NCI-H446 (cell line): ENCODE results near the gene ZNF215.
A peak's percentile ranks its signal among the peaks of the same experiment; 100 is the strongest.
"Not testable (repeated sequence)": the region's sequence is repeated elsewhere in the genome, so short reads cannot be mapped to it uniquely, and the experiment has no call there.

ENCODE experiments used
- DNase-seq, 2 experiments: peaks; one replicate each; lab custom pipeline; 2025; lab: John Stamatoyannopoulos, UW

The ZNF215 gene

DNA sequence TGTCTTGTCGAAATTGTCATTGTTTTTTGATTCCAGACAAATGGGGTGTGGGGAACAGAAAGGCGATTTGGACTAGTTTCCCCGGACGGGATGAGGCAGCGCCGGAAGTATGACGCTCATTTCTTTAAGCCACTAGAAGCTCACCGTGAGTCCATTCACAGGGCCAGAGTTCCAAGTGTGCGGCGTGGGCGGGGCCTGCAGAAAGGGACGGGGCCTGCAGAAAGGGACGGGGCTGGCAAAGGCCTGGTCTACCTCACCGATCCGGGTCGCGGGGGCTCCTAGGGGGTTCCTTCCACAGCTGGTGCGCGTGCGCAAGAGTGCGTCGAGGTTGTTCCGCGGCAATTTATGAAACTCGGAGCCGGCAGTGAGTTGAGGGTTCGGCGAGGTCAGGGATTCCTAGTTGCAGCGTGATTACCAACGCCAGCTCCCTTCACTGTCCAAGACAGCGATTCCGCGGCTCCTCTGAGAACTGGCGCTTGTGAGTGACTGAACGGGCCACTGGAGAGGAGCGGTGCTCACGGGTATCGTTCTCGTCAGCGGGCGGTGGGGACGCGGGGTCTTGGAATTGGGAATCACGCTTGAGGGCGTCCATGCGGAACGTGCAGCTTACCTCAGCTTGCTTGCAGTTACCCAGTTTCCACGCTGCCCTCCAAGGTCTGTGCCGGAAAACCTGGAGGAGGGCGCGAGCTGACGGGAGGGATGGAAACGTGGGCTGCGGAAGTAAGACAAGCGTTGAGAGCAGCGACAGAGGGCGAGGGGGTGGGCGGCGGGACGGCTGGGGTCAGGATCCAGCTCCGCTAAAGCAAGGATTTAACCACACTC, at the start of gene ZNF215:
Gene ZNF215, plus strand, starts transcription at position 219 of the 822 bp plus-strand sequence. CDS start 5,847 bp downstream, outside the sequence.
- DNase-seq, result no peak

DNA sequence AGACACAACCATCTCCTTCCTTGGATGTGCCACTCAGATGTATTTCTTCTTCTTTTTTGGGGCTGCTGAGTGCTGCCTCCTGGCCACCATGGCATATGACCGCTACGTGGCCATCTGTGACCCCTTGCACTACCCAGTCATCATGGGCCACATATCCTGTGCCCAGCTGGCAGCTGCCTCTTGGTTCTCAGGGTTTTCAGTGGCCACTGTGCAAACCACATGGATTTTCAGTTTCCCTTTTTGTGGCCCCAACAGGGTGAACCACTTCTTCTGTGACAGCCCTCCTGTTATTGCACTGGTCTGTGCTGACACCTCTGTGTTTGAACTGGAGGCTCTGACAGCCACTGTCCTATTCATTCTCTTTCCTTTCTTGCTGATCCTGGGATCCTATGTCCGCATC, 49.3 kb upstream of the ZNF215 start:
- no peak for DNase-seq

DNA sequence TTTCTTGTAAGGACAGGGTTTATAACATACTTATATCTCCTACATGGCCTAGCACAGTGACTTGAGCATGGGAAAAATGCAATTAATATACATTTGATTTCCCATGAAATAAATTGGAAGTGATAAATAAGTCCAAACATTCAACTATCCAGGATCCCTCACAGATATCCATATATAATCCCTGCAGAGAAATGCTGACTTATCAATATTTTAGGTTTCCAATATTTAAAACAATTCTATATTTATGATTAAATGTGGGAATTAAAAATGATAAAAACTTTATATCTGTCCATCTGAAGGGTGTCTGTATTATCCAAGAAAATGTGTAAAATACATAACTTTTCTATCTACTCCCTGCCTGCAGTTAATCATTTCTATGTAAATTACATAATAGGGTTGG, 43.5 kb upstream of the ZNF215 start:
- no peak for DNase-seq

DNA sequence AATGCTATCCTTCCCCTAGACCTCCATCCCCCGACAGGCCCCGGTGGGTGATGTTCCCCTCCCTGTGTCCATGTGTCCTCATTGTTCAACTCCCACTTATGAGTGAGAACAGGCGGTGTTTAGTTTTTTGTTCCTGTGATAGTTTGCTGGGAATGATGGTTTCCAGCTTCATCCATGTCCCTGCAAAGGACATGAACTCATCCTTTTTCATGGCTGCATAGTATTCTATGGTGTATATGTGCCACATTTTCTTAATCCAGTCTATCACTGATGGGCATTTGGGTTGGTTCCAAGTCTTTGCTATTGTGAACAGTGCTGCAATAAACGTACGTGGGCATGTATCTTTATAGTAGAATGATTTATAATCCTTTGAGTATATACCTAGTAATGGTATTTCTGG, 38.5 kb upstream of the ZNF215 start:
- DNase-seq, result not testable (repeated sequence)

DNA sequence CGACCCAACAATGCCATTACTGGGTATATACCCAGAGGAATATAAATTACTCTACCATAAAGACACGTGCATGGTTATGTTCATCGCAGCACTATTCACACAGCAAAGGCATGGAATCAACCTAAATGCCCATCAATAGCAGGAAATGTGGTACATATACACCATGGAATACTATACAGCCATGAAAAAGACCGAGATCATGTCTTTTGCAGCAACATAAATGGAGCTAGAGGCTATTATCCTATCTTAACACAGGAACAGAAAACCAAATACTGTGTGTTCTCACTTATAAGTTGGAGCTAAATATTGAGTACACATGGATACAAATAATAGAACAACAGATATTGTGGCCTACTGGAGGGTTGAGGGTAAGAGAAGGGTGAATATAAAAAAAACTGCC, 37.4 kb upstream of the ZNF215 start:
- no peak for DNase-seq

DNA sequence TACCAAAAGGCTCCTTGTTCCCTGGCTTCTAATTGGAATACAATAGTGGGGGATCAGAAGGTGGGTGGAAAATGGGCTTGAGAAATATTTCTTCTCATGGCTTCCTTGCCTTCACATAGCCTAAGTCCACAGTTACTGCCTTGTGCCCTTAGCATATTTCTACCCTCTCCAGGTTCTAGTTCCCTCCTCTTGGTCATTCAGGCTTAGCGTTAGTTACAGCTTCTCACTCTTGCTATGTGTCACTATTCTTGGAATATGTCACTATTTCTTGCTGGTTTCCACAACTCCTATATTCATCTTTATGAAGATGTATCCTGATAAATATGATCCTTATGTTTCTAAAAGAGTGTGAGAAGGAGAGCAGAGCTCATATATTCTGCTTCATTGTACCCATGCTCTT, 36.4 kb upstream of the ZNF215 start:
- DNase-seq, result no peak

DNA sequence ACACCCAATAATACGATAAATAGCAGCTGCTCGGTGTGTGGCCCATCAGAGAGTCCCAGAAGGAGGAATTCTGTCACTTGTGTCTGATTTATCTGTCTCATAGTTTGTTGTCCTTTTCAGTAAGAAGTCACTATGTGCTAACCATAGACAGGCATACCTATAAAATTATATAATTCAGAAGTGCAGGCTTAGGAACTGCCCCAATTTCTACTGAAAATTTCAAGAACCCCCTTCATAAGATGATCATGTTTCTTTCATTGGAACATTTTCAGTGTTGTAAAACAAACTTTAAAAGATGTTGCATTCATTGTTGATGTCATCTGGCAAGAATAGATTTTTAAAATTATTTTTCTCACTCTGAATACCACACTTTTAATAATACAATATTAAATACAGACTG, 33.8 kb upstream of the ZNF215 start, which contains the start of gene OR2D2:
Gene OR2D2, minus strand, starts transcription at position 101 of the 400 bp plus-strand sequence. Its CDS starts 0 bp downstream, at position 101.
- DNase-seq, result no peak

DNA sequence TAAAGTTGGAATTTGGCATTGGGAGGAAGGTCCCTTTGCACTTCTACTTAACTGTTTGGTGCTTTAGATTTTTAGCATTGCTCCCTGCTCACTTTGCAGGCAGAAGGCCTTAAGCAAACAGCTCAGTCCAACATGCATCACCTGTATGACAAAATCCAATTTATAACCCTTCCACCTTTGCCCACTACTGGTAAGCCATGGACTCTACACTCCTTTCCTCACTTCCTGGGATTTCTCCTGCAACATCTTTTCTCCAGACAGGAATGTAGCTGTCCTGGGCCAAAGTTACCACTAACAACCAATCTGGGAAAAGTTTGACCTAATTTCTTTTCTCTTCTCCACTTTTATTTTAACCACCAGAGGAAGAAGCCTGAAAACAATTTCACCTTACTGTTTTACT, 32.1 kb upstream of the ZNF215 start:
- DNase-seq, result no peak

DNA sequence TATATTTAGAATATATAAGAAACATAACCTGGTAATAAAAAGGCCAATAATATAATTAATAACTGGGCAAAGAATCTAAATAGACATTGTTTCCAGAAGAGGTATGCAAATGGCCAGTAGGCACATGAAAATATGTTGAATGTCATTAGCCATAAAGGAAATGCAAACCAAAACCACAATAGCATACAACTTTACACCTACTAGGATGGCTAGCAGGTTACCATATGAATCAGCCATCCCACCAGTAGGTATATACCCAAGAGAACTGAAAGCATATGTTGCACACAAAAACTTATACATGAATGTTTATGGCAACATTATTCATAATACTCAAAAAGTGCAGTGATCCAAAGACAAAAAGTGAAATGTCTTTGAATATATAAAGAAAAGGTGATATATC, 31.2 kb upstream of the ZNF215 start:
- no peak for DNase-seq

DNA sequence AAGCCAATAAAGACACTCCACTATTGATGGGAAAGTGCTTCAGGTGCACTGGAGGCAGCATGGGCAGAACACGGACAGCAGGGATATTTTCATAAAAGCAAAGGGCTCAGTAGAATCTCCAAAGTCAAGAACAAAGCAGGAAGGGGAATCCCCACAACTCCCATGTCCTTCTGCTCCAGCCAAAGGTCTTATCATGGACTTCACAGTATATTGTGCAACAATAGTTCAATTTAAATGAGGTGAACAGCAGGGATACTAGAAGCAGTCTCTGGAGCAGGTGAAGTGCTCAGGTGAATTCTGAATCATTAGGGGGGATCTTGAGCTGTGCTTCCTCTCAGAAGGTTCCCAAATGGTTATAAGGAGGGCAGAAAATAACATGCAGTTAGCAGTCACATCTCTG, 27.3 kb upstream of the ZNF215 start:
- DNase-seq, result no peak

DNA sequence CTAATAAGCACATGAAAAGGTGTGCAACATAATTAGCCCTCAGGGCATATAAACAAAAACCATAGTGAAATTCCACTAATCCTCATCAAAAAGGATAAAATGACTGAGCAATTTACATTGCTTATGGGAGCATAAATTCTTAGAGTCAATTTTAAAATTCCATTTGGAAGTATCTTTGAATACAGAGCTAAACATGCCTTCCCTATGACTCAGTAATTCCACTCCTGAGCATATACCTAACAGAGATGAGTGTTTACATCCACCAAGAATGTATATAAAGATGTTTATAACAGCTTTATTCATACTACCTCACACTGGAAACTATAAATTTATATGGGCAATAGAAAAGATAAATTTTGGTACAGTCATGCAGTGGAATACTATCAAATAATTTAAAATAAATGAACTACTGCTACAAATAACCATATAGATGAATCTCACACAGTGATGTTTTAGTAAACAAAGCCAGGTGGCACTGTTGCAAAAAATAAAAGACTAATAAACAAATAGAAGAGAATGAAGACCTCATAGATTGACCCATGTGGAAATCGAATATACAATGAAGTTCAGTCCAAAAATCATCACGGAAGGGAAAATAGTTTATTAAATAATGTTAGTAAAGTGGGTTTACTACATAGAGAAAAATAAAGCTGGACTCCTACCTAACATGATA, 25.8 kb upstream of the ZNF215 start:
- DNase-seq, result no peak

DNA sequence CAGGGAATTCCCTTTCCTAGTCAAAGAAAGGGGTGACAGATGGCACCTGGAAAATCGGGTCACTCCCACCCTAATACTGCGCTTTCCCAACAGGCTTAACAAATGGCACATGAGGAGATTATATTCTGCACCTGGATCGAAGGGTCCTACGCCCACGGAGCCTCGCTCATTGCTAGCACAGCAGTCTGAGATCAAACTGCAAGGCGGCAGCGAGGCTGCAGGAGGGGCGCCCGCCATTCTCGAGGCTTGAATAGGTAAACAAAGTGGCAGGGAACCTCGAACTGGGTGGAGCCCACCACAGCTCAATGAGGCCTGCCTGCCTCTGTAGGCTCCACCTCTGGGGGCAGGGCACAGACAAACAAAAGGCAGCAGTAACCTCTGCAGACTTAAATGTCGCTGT, 21.4 kb upstream of the ZNF215 start:
- not testable (repeated sequence) for DNase-seq

DNA sequence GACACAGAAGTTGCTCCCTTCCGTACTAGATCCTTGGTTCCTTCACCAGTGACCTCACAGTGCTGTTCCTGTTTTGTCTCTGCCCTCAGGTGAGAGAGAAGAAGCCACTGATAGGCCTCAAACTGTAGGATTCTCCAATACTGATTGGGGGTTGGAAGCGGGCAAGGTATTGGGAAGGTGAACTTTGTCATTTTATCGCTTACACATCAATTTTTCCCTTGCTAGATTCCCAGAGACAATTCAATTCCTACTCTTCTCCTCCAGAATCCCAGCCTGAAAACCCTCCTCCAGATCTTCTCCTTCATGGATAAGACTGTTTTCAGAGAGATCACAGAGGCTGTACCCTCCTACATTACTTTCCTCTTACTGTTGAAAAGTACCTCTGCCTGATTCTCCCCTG, 14.8 kb upstream of the ZNF215 start:
- no peak for DNase-seq

DNA sequence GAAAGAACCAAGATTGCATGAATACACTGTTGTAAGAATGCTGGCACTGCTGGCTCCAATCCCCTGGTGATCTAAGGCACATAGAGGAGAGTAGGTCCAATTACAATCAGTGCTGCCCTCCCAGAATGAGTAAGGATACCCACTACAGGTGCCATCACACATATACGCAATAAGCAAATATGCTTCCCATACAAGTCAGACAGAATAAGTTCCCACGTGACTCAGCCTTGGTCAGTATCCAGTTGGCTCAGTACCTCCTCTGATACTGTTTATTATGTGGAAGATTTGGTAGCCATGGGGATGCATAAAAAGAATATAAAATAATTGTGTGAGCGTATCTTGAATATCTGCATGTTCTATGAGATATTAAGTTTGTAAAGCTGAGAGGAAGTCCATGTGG, 14.3 kb upstream of the ZNF215 start:
- peak in 1 of 2 experiments; percentile 1 for DNase-seq

DNA sequence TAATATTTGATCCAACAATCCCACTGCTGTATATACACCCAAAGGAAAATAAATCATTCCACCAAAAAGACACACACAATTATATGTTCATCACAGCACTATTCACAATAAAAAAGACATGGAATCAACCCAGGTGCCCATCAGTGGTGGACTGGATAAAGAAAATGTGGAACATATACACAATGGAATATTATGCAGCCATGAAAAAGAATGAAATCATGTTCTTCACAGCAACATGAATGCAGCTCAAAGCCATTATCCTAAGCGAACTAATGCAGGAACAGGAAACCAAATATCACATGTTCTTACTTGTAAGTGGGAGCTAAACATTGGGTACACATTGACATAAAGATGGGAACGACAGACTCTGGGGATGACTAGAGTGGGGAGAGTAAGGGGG, 6.5 kb upstream of the ZNF215 start:
- DNase-seq, result no peak

DNA sequence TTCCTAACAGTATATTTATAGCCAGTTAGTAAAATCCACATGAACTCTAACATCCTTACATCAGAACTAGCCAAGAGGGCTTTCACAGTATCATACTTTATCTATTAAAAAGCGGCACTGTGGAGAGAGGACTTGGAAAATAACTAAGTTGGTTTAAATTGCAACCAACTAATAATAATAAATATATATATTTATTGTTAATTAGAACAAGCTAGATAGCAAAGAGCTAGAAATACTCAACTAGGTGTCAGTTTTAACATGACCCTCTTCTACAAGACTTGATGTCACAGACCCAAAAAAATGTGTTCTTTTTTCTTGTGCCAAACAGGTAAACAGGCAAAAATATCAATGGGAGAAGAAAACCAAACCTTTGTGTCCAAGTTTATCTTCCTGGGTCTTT, 5.5 kb upstream of the ZNF215 start, which contains the start of gene OR2D3:
Gene OR2D3, plus strand, starts transcription at position 301 of the 400 bp plus-strand sequence. Its CDS starts 0 bp downstream, at position 301.
- no peak for DNase-seq

DNA sequence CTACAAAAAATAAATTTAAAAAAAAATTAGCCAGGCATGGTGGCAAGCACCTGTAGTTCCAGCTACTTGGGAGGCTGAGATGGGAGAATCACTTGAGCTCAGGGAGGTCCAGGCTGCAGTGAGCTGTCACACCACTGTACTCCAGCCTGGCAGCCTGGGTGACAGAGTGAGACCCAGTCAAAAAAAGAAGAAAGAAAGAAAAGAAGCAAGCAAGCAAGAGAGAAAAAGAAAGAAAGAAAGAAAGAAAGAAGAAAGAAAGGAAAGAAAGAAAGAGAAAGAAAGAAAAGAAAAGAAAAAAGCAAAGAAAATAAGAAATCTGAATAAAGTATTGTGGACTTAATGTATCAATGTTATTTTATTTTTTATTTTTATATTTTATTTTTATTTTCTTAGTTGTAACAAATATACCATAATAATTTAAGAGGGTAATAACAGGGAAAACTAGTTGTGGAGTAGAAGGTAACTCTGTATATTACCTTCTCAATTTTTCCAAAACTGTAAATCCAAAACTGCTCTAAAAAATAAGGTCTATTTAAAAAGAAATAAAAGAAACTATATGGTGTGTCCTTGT, 1.1 kb upstream of the ZNF215 start:
- no peak for DNase-seq

DNA sequence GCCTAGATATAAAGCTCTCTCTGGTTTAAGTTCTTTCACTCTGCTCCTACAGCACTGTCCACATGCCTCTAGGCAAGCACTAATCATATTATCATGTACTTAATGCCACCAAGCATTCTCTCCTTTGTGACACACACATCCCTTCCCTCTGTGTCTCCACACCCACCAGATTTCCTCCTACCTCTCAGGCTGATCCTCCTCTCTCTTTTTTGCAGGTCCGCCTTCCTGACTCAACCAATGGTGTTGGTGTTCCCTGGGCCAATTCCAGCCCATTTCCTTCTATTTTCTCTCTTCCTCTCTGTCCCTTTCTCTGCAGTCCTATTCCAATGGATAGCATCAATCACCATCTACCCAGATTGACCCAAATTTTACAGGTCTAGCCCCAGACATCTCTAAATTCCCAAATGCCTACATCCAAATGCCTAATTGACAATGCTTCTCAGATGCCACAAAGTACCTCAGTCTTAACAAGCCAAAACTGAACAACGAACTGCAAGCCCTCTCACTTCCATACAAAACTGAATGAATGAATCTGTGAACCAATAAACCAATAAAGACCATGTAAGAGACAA, 504 bp upstream of the ZNF215 start:
- no peak for DNase-seq

DNA sequence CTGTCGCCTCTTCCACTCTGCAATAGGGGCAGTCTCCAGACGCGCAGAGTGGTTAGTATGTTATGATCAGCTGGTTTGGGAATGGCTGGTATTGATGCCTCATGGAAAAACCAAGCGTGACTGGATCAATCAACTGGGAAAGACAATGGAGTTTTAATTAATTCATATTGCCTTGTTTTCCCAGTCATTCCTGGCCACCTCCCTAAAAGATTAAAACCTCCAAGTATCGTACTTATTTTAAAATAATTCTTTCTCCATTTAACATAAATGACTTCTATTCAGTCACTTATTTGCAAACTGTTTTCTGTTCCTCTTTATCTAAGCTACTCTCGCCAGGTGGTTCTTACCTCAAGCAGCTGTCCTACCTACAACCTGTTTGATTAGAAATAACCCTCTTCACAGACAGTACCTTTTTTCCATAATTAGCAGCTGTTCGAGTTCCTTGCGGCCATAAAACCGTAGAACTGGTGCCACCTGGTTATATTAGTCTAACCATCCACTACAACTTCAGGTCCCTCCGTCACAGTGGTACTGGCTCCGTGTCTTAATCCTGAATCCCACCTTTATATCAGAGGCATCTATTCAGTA, 898 bp downstream of the ZNF215 start:
- no peak for DNase-seq

DNA sequence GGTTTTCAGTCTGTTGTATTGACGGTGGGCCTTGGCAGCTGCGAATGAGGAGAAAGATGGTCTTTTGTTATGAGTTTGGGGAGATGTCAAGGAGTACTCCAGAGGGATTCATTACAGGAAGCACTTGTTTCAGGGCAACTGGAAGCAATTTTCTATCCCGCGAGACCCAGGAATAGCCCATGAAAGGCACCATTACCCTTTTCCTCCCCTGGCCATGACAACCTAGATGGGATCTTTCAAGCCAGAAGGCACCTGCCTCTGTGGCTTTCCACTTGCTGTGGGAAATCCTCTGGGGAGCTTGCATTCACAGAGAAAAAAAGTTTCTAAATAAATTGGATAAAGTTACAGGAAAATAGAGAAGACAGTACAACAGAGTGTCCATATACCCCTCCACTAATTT, 2.7 kb downstream of the ZNF215 start:
- DNase-seq, result no peak

DNA sequence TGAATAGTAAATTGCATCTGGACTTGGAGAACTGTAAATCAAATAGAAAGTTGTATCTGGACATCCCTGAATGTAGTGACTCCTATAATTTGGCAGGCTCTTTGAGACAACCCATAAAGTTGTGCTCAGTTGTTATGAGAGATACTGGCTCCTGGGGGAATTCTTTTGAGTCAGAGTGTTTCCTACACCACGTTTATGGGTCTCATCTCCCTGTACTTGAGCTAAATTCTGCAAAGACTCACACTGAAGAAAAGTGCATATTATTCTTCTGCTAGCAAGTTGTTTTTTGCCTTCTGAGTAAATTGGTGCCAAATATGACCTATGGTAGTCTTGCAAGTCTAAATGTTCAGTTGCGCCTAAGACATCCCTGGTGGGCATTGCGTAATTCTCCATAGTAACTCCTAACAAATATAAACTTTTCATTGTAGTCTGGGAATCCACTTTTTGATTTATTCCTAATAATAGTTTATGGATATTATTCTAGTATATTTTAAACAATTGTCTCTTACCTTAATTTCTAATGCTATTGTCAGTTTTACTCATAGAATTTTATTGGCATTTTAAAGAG, 5.0 kb downstream of the ZNF215 start:
- no peak for DNase-seq

DNA sequence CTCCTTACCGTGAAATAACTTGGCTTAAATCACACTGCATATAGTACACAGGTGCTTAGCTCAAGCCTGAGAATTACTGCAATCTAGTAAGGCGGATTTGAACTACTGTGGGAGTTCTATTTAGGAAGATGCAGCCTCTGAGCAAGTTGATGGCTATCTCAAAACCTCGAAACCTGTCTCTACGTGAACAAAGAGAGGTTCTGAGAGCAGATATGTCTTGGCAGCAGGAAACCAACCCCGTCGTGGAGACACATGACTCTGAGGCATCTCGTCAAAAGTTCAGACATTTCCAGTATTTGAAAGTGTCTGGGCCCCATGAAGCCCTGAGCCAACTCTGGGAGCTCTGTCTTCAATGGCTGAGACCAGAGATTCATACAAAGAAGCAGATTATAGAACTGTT, 5.9 kb downstream of the ZNF215 start:
- no peak for DNase-seq
